Activated T-helper 2 cell treated with anti-CD3 and anti-CD28 coated beads, Interferon-gamma antibody, Interleukin-2, Interleukin-4, amounts not matched to agents 10 μg/mL and 5 μg/mL and 100 μg/mL, durations not matched to agents 14 hours and 24 hours and 36 hours (primary cell): Measurements from ENCODE around the gene PRKCQ. TPM values are rescaled to one million over a fixed set of nuclear protein-coding genes. Genes with fewer than 3 reads are reported as not detected.

ENCODE experiments used
- DNase-seq: peaks from one replicate; pipeline ENCODE4 v3.0.0; 2021; ENCODE audit warnings: low spot score
- H3K27ac Mint-ChIP-seq: one replicate; pipeline ENCODE4 v1.8.0; 2021; ENCODE audit warnings: mixed read lengths
- H3K27me3 Mint-ChIP-seq: one replicate; pipeline ENCODE4 v1.8.0; 2021; ENCODE audit warnings: low read depth, mixed read lengths
- H3K36me3 Mint-ChIP-seq: one replicate; pipeline ENCODE4 v1.8.0; 2021; ENCODE audit warnings: low read depth, mixed read lengths
- H3K4me1 Mint-ChIP-seq: one replicate; pipeline ENCODE4 v1.8.0; 2021; ENCODE audit warnings: low read depth, mixed read lengths
- H3K4me3 Mint-ChIP-seq: one replicate; pipeline ENCODE4 v1.8.0; 2021; ENCODE audit warnings: low read depth, mild to moderate bottlenecking, moderate library complexity, mixed read lengths
- H3K9me3 Mint-ChIP-seq: one replicate; pipeline ENCODE4 v1.8.0; 2021; ENCODE audit warnings: mixed read lengths
- intact Hi-C: fragments of 100-400 bp; cut with micrococcal nuclease; formaldehyde crosslinking; loops from one replicate; pipeline ENCODE4 v1.15.1; 2023
- total RNA-seq: library from RNA; stranded (reverse); gene quantifications from 2 replicates; pipeline ENCODE4 v1.2.3, GENCODE V29; 2022

PRKCQ gene
- total RNA-seq, 1 donor from 2014 or later, result 40.0 TPM

DNA sequence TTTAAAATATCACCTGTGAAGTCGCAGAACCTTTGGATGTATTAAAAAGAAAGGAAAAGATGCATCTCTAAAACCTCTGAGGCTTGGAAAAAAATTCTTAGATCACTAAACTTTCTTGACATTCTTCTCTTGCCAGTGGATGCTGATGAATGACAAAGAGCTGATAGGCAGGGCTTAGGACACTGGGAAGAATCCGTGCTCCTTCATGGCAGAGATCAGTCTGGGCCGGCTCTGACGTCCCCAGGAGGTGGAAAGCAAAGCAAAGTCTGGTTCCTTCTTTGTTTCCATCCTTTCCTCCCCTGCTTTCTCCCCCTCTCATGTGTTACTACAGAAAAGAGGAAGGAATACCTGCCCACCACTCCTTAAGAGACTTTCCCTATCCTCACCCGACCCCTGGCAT is 161.9 kb downstream of the PRKCQ start:
- H3K9me3 Mint-ChIP-seq, result no peaks in the 10 kb centered on the region
- DNase-seq, result no peak
- H3K4me1 Mint-ChIP-seq, result peaks cover 13% of the 10 kb centered on the region
- no peaks in the 10 kb centered on the region for H3K27me3 Mint-ChIP-seq
- H3K27ac Mint-ChIP-seq, result no peak overlapping the region
- no peak overlapping the region for H3K4me3 Mint-ChIP-seq
- H3K36me3 Mint-ChIP-seq, result peaks cover 7% of the 10 kb centered on the region
- intact Hi-C loops, result no loop called here

- no peak for DNase-seq
- intact Hi-C loops, result loop anchor here (1.0 to 2.0 kb wide), 4 partner anchors 162 to 1000 kb away; no protein-coding TSS in a partner anchor
- no peak overlapping the region for H3K27ac Mint-ChIP-seq
- peaks cover 5% of the 10 kb centered on the region for H3K4me1 Mint-ChIP-seq
- H3K9me3 Mint-ChIP-seq, result no peaks in the 10 kb centered on the region
- H3K27me3 Mint-ChIP-seq, result no peaks in the 10 kb centered on the region
- no peak overlapping the region for H3K4me3 Mint-ChIP-seq
- H3K36me3 Mint-ChIP-seq, result peaks cover 4% of the 10 kb centered on the region
Measured at GRCh38 chr10:6416892-6417512, 163.1 kb downstream of the PRKCQ start.

- DNase-seq, result no peak
- no peak overlapping the region for H3K4me3 Mint-ChIP-seq
- peaks cover 38% of the 10 kb centered on the region for H3K4me1 Mint-ChIP-seq
- no peak overlapping the region for H3K27ac Mint-ChIP-seq
- H3K36me3 Mint-ChIP-seq, result peaks cover 9% of the 10 kb centered on the region
- no peaks in the 10 kb centered on the region for H3K27me3 Mint-ChIP-seq
- no peaks in the 10 kb centered on the region for H3K9me3 Mint-ChIP-seq
- intact Hi-C loops, result no loop called here
Measured at GRCh38 chr10:6411436-6411835, 168.6 kb downstream of the PRKCQ start.

DNA sequence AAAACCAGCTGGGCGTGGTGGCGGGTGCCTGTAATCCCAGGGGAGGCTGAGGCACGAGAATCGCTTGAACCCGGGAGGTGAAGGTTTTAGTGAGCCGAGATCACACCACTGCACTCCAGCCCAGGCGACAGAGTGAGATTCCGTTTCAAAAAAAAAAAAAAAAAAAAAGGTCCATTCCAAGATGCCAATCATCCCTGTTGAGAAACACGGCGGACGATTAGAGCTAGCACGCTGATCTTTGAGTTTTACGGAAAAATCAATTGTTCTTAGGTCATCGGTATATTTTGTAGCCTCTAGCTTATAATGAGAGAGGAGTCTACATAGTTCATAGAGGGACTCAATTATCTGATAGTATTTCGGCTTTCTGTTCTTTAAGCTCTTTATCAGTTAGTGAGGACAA is 169.2 kb downstream of the PRKCQ start:
- no peak overlapping the region for H3K4me3 Mint-ChIP-seq
- no peaks in the 10 kb centered on the region for H3K27me3 Mint-ChIP-seq
- no peaks in the 10 kb centered on the region for H3K9me3 Mint-ChIP-seq
- no peak for DNase-seq
- peaks cover 9% of the 10 kb centered on the region for H3K36me3 Mint-ChIP-seq
- H3K27ac Mint-ChIP-seq, result peak overlapping the region; percentile 59
- peaks cover 41% of the 10 kb centered on the region for H3K4me1 Mint-ChIP-seq
- intact Hi-C loops, result no loop called here

DNA sequence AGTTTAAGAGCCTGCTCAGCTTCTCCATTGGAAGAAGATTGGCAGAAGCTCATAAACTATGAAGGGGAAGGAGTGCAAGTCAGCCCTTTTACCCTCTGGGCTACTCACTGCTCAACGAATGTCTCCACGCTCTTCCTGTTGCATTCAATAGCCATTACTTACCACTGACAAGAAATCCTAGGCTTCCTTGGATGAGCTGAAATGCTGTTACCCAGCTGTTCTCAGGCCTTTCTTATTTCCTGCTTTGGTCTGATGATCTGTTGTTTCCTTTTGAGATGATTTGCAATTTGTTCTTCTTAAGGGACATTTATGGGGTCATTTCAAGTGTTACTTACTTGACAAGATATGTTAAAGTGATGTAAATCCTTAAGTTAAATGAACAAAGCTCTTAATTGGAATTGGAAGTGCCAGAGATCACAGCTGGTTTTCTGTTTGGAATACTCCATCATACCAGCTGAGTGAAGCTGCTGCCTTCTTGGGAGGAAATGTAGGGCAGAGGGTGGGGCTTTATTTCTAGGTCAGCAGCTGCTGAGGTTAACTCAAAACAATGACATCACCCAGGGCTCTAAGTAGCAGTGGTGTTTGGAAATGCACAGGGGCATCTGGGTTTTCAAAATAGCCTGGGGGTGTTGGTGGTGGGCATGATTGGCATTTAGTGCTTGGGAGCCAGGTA is 170.0 kb downstream of the PRKCQ start:
- DNase-seq, result peak; percentile 35
- Mint-ChIP-seq H3K9me3 (no peaks in the 10 kb centered on the region), H3K27ac (peak overlapping the region; percentile 59), H3K36me3 (peaks cover 9% of the 10 kb centered on the region), H3K27me3 (no peaks in the 10 kb centered on the region), H3K4me3 (peak overlapping the region; percentile 37), H3K4me1 (peaks cover 45% of the 10 kb centered on the region)
- intact Hi-C loops, result loop anchor here (5.0 kb wide), 1 partner anchor 82 kb away; no protein-coding TSS in a partner anchor

GRCh38 chr10:6408799-6409198 is 171.3 kb downstream of the PRKCQ start:
- peaks cover 9% of the 10 kb centered on the region for H3K36me3 Mint-ChIP-seq
- intact Hi-C loops, result loop anchor here (5.0 kb wide), 1 partner anchor 84 kb away; no protein-coding TSS in a partner anchor
- no peak overlapping the region for H3K27ac Mint-ChIP-seq
- no peak for DNase-seq
- H3K9me3 Mint-ChIP-seq, result no peaks in the 10 kb centered on the region
- H3K4me1 Mint-ChIP-seq, result peaks cover 46% of the 10 kb centered on the region
- H3K27me3 Mint-ChIP-seq, result peaks cover 6% of the 10 kb centered on the region
- no peak overlapping the region for H3K4me3 Mint-ChIP-seq

- H3K27me3 Mint-ChIP-seq, result peaks cover 11% of the 10 kb centered on the region
- peaks cover 9% of the 10 kb centered on the region for H3K36me3 Mint-ChIP-seq
- DNase-seq, result no peak
- no peaks in the 10 kb centered on the region for H3K9me3 Mint-ChIP-seq
- intact Hi-C loops, result loop anchor here (2.0 to 5.0 kb wide), 2 partner anchors 58 to 85 kb away; no protein-coding TSS in a partner anchor
- H3K4me1 Mint-ChIP-seq, result peaks cover 49% of the 10 kb centered on the region
- H3K27ac Mint-ChIP-seq, result peak overlapping the region; percentile 65
- H3K4me3 Mint-ChIP-seq, result peak overlapping the region; percentile 45
Measured at GRCh38 chr10:6407034-6407721, 172.9 kb downstream of the PRKCQ start.

DNA sequence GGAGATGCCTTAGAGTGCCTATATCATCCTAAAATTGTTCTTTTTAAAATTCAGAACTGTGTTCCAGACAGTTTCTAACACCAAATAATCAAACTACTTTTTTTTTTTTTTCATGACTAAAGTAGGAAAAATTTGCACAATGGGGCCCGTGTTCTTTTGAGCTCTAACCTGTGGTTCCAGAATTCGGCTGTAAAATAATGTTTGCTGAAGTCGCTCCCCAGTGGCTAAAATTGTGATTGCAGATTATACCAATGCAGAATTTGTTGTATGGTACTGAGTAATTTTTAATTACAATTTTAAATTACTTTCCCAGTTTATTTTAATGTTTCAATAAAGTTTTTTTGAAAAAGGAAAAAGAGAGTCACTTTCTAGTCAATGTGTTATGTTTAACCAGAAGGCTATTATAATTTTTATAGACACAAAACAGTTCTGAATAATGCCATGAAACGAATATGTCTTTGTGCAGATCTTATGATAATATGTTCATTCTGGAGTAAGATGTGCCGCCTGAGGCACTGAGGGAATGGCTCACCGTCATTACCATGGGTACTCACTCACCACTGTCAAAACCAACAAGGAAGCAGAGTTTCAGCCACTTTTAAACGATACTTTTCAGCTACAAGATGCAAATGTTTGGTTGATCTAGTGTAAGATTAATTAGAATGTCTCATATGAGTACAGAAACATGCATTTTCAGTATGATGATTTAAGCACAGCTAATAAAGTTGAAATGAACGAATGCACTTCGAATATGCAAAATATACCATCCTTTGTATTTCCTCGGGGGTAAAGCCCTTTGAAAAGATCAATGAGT is 173.6 kb downstream of the PRKCQ start:
- Mint-ChIP-seq H3K36me3 (peaks cover 9% of the 10 kb centered on the region), H3K9me3 (no peaks in the 10 kb centered on the region), H3K27ac (peak overlapping the region; percentile 65), H3K4me1 (peaks cover 52% of the 10 kb centered on the region), H3K27me3 (peaks cover 11% of the 10 kb centered on the region), H3K4me3 (peak overlapping the region; percentile 45)
- DNase-seq, result no peak
- intact Hi-C loops, result loop anchor here (1.0 to 5.0 kb wide), 6 partner anchors 58 to 322 kb away; no protein-coding TSS in a partner anchor

DNA sequence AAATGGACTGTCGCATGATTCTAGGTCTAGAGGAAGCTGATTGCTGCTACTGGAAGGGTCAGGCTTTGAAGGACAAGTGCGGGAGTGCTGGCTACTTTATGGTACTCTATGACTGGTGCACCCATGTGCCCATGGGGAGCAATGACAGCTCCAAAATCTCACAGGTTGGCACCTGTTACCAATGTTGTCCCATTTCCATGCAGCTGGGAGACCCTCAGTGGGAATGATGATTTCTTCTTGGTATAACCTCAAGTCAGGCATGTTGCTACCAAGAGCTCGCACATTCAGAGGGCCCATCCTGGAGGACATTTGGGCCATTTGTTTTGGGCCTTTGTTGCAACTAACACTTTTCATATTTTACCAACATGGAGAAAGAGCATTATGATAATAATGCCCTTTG is 174.4 kb downstream of the PRKCQ start:
- H3K4me1 Mint-ChIP-seq, result peaks cover 52% of the 10 kb centered on the region
- H3K27ac Mint-ChIP-seq, result no peak overlapping the region
- H3K27me3 Mint-ChIP-seq, result peaks cover 11% of the 10 kb centered on the region
- peaks cover 9% of the 10 kb centered on the region for H3K36me3 Mint-ChIP-seq
- no peak overlapping the region for H3K4me3 Mint-ChIP-seq
- no peak for DNase-seq
- H3K9me3 Mint-ChIP-seq, result no peaks in the 10 kb centered on the region
- intact Hi-C loops, result loop anchor here (1.0 to 5.0 kb wide), 6 partner anchors 57 to 321 kb away; no protein-coding TSS in a partner anchor

- H3K36me3 Mint-ChIP-seq, result peaks cover 4% of the 10 kb centered on the region
- no peak overlapping the region for H3K4me3 Mint-ChIP-seq
- H3K27ac Mint-ChIP-seq, result no peak overlapping the region
- peaks cover 11% of the 10 kb centered on the region for H3K27me3 Mint-ChIP-seq
- DNase-seq, result no peak
- peaks cover 43% of the 10 kb centered on the region for H3K4me1 Mint-ChIP-seq
- intact Hi-C loops, result loop anchor here (5.0 kb wide), 1 partner anchor 88 kb away; no protein-coding TSS in a partner anchor
- no peaks in the 10 kb centered on the region for H3K9me3 Mint-ChIP-seq
Measured at GRCh38 chr10:6404127-6405072, 175.7 kb downstream of the PRKCQ start.

- no peak overlapping the region for H3K4me3 Mint-ChIP-seq
- H3K36me3 Mint-ChIP-seq, result no peaks in the 10 kb centered on the region
- no peaks in the 10 kb centered on the region for H3K9me3 Mint-ChIP-seq
- intact Hi-C loops, result loop anchor here (1.0 kb wide), 1 partner anchor 201 kb away; the partner anchor contains the start of gene PFKFB3
- peaks cover 45% of the 10 kb centered on the region for H3K4me1 Mint-ChIP-seq
- H3K27ac Mint-ChIP-seq, result no peak overlapping the region
- H3K27me3 Mint-ChIP-seq, result peaks cover 11% of the 10 kb centered on the region
- no peak for DNase-seq
Measured at GRCh38 chr10:6402960-6403359, 177.1 kb downstream of the PRKCQ start.
